H1 (cell line): Measurements from ENCODE around the gene ZNF687. TPM values are rescaled to one million over a fixed set of nuclear protein-coding genes. Genes with fewer than 3 reads are reported as not detected.

Experiments
- CTCF ChIA-PET: fragments of 300-600 bp; sonication (Branson Sonifier 250); formaldehyde crosslinking; loops from one replicate; lab custom pipeline; 2021; ENCODE audit not compliant: partially characterized antibody; lab: Charles Lee
- POLR2A ChIA-PET: fragments of 300-600 bp; sonication (Branson Sonifier 250); formaldehyde crosslinking; loops from one replicate; lab custom pipeline; 2021; ENCODE audit warnings: inconsistent platforms; ENCODE audit not compliant: partially characterized antibody; lab: Charles Lee
- DNase-seq, 2 experiments: peaks; one replicate each; pipeline versions ENCODE4 v3.0.0 to v3.0.0-alpha.2; 2010 to 2022; ENCODE audit warnings: low spot score in 2 of 2, low read depth in 1 of 2, mixed read lengths in 1 of 2
- FAIRE-seq: peaks from 2 replicates; lab custom pipeline; 2011; peaks lifted over from hg19 to GRCh38; lab: Jason Lieb, UNC
- H2AFZ ChIP-seq: 2 replicates; pipeline ENCODE4 v1.8.1; 2012; ENCODE audit warnings: low read length, inconsistent platforms
- H2AK5ac ChIP-seq: 2 replicates; pipeline ENCODE4 v1.6.1; 2013; ENCODE audit warnings: low read depth, low read length
- H2BK120ac ChIP-seq: replicated peaks from 2 replicates; pipeline ENCODE3; 2013; ENCODE audit warnings: low read depth, low read length, inconsistent platforms
- H2BK12ac ChIP-seq: 2 replicates; pipeline ENCODE4 v1.6.1; 2013; ENCODE audit warnings: low read depth, low read length
- H2BK15ac ChIP-seq: 2 replicates; pipeline ENCODE4 v1.6.1; 2013; ENCODE audit warnings: low read length
- H2BK20ac ChIP-seq: 2 replicates; pipeline ENCODE4 v1.6.1; 2013; ENCODE audit warnings: low read length
- H2BK5ac ChIP-seq: 2 replicates; pipeline ENCODE4 v1.6.1; 2013; ENCODE audit warnings: low read depth, low read length
- H3K14ac ChIP-seq: 2 replicates; pipeline ENCODE4 v1.6.1; 2013; ENCODE audit warnings: inconsistent platforms; ENCODE audit not compliant: insufficient read length
- H3K18ac ChIP-seq: 2 replicates; pipeline ENCODE4 v1.6.1; 2013; ENCODE audit warnings: low read length; ENCODE audit errors: extremely low read depth
- H3K23ac ChIP-seq: 2 replicates; pipeline ENCODE4 v1.6.1; 2013; ENCODE audit warnings: inconsistent platforms; ENCODE audit not compliant: insufficient read length
- H3K23me2 ChIP-seq: 2 replicates; pipeline ENCODE4 v1.6.1; 2013; ENCODE audit warnings: low read depth, low read length
- H3K27ac ChIP-seq: 2 replicates; pipeline ENCODE4 v1.6.1; 2011; ENCODE audit warnings: low read depth, low read length, inconsistent platforms
- H3K27me3 ChIP-seq, 4 experiments: replicated peaks in 1 of 4; 1 replicate in 1 of 4; 2 replicates in 3 of 4; pipeline versions ENCODE4 v1.6.1 to v1.8.1; 2011 to 2013; ENCODE audit warnings: low read length in 3 of 4, mild to moderate bottlenecking in 3 of 4, inconsistent platforms in 2 of 4, mixed read lengths in 2 of 4, moderate library complexity in 1 of 4; ENCODE audit not compliant: control insufficient read depth in 3 of 4, insufficient read depth in 3 of 4; ENCODE audit errors: extremely low read depth in 1 of 4
- H3K36me3 ChIP-seq, 4 experiments: 2 replicates each; pipeline versions ENCODE4 v1.6.1 to v1.8.1; 2011 to 2013; ENCODE audit warnings: mild to moderate bottlenecking in 4 of 4, low read length in 3 of 4, moderate library complexity in 2 of 4, control low read depth in 1 of 4, inconsistent platforms in 1 of 4; ENCODE audit not compliant: insufficient read depth in 4 of 4, control insufficient read depth in 2 of 4
- H3K4ac ChIP-seq: replicated peaks from 2 replicates; pipeline ENCODE3; 2013; ENCODE audit warnings: low read length, low read depth, mixed read lengths, inconsistent platforms; ENCODE audit not compliant: insufficient read length
- H3K4me1 ChIP-seq, 4 experiments: replicated peaks in 1 of 4; 1 replicate in 1 of 4; 2 replicates in 3 of 4; pipeline versions ENCODE4 v1.6.1 to v1.8.1; 2011 to 2013; ENCODE audit warnings: low read length in 3 of 4, inconsistent platforms in 2 of 4, mixed read lengths in 1 of 4; ENCODE audit not compliant: insufficient read depth in 4 of 4, control insufficient read depth in 3 of 4
- H3K4me2 ChIP-seq, 2 experiments: 2 replicates each; pipeline versions ENCODE4 v1.6.1 to v1.8.1; 2011 to 2013; ENCODE audit warnings: low read depth in 2 of 2, low read length in 2 of 2, control low read depth in 1 of 2, inconsistent platforms in 1 of 2, mild to moderate bottlenecking in 1 of 2; ENCODE audit not compliant: insufficient read depth in 1 of 2
- H3K4me3 ChIP-seq, 4 experiments: fragments of 200-600, 300-600 bp in 1 of 4; sonication (generic), shearing (Covaris generic), sonication (Bioruptor Twin) in 1 of 4; 2 replicates each; pipeline versions ENCODE4 v1.5.1 to v1.8.1; 2011 to 2016; ENCODE audit warnings: low read length in 4 of 4, low read depth in 3 of 4, control low read depth in 2 of 4, inconsistent platforms in 2 of 4, mild to moderate bottlenecking in 2 of 4, mixed read lengths in 1 of 4, moderate library complexity in 1 of 4; ENCODE audit not compliant: insufficient read depth in 2 of 4; ENCODE audit errors: extremely low read depth in 1 of 4
- H3K56ac ChIP-seq: replicated peaks from 2 replicates; pipeline ENCODE3; 2013; ENCODE audit warnings: low read depth, mild to moderate bottlenecking, mixed read lengths, low read length, inconsistent platforms; ENCODE audit not compliant: insufficient read length
- H3K79me1 ChIP-seq: 2 replicates; pipeline ENCODE4 v1.6.1; 2013; ENCODE audit warnings: low read depth, low read length, control low read depth
- H3K79me2 ChIP-seq, 2 experiments: 2 replicates each; pipeline versions ENCODE4 v1.6.1 to v1.8.1; 2012 to 2013; ENCODE audit warnings: low read length in 2 of 2, mild to moderate bottlenecking in 2 of 2, inconsistent platforms in 1 of 2; ENCODE audit not compliant: insufficient read depth in 2 of 2, control insufficient read depth in 1 of 2
- H3K9ac ChIP-seq, 4 experiments: replicated peaks in 1 of 4; 1 replicate in 1 of 4; 2 replicates in 3 of 4; pipeline versions ENCODE4 v1.6.1 to v1.8.1; 2011 to 2013; ENCODE audit warnings: low read depth in 3 of 4, low read length in 3 of 4, control low read depth in 2 of 4, mild to moderate bottlenecking in 2 of 4, moderate library complexity in 2 of 4, inconsistent platforms in 1 of 4; ENCODE audit errors: extremely low read depth in 1 of 4
- H3K9me3 ChIP-seq, 2 experiments: 2 replicates each; pipeline versions ENCODE4 v1.6.1 to v1.8.1; 2012 to 2013; ENCODE audit warnings: mild to moderate bottlenecking in 2 of 2, moderate library complexity in 2 of 2, control low read depth in 1 of 2, inconsistent platforms in 1 of 2, low read depth in 1 of 2, low read length in 1 of 2, mixed read lengths in 1 of 2; ENCODE audit not compliant: insufficient read depth in 2 of 2
- H4K20me1 ChIP-seq, 2 experiments: replicated peaks in 1 of 2; 2 replicates each; pipeline versions ENCODE3 to v1.8.1; 2011 to 2013; ENCODE audit warnings: inconsistent platforms in 2 of 2, low read length in 2 of 2, mild to moderate bottlenecking in 1 of 2; ENCODE audit not compliant: insufficient read depth in 2 of 2, control insufficient read depth in 1 of 2
- H4K5ac ChIP-seq: 2 replicates; pipeline ENCODE4 v1.6.1; 2013; ENCODE audit warnings: low read length, low read depth, mixed read lengths, inconsistent platforms; ENCODE audit not compliant: insufficient read length
- H4K8ac ChIP-seq: 2 replicates; pipeline ENCODE4 v1.8.0; 2013; ENCODE audit warnings: mild to moderate bottlenecking, moderate library complexity, low read length, inconsistent platforms; ENCODE audit not compliant: insufficient read depth; ENCODE audit errors: extremely low read depth
- H4K91ac ChIP-seq: replicated peaks from 2 replicates; pipeline ENCODE3; 2013; ENCODE audit warnings: low read length, mixed read lengths, inconsistent platforms; ENCODE audit not compliant: insufficient read length
- ASH2L ChIP-seq: fragments of 200-600, 300-600 bp; sonication (generic); IDR thresholded peaks from one replicate; pipeline ENCODE4 v1.7.1; 2017; ENCODE audit warnings: low read length
- CREB1 ChIP-seq: IDR thresholded peaks from 2 replicates; pipeline ENCODE4 v1.6.1; 2012; ENCODE audit warnings: inconsistent platforms
- EP300 ChIP-seq, 2 experiments: IDR thresholded peaks; 1 replicate in 1 of 2; 2 replicates in 1 of 2; pipeline ENCODE4 v1.6.1; 2011 to 2012; ENCODE audit warnings: low read depth in 2 of 2, low read length in 2 of 2, mild to moderate bottlenecking in 2 of 2, borderline replicate concordance in 1 of 2, inconsistent platforms in 1 of 2, moderate library complexity in 1 of 2
- NRF1 ChIP-seq: IDR thresholded peaks from 2 replicates; pipeline ENCODE4 v1.6.1; 2011; ENCODE audit warnings: mild to moderate bottlenecking, low read depth, low read length, improper control_type of control experiment
- SIN3A ChIP-seq, 2 experiments: IDR thresholded peaks in 1 of 2; conservative IDR thresholded peaks in 1 of 2; 2 replicates each; pipeline ENCODE4 v1.6.1; 2011 to 2012; ENCODE audit warnings: low read length in 2 of 2, improper control_type of control experiment in 1 of 2, low read depth in 1 of 2, mild to moderate bottlenecking in 1 of 2
- SIX5 ChIP-seq: IDR thresholded peaks from 2 replicates; pipeline ENCODE4 v1.6.1; 2011; ENCODE audit warnings: mild to moderate bottlenecking, low read depth, low read length
- SP1 ChIP-seq: IDR thresholded peaks from 2 replicates; pipeline ENCODE4 v1.6.1; 2011; ENCODE audit warnings: low read depth, low read length
- SRF ChIP-seq: IDR thresholded peaks from 2 replicates; pipeline ENCODE4 v1.6.1; 2011; ENCODE audit warnings: mild to moderate bottlenecking, low read depth, low read length, moderate library complexity
- TAF7 ChIP-seq: optimal IDR thresholded peaks from 2 replicates; pipeline ENCODE3; 2011; ENCODE audit warnings: low read depth, mild to moderate bottlenecking, inconsistent platforms, low read length, moderate library complexity, borderline replicate concordance
- TBP ChIP-seq: IDR thresholded peaks from 2 replicates; pipeline ENCODE4 v1.6.1; 2011; ENCODE audit warnings: low read depth, low read length, improper control_type of control experiment
- YY1 ChIP-seq: IDR thresholded peaks from 2 replicates; pipeline ENCODE4 v1.6.1; 2011; ENCODE audit warnings: low read depth, mild to moderate bottlenecking, low read length
- WGBS, 2 experiments: shearing (Covaris generic) in 1 of 2; methylation state at CpG; one replicate each; pipeline versions ENCODE4 v1.1.6 to v1.1.7; 2013 to 2015; ENCODE audit warnings: low lambda C conversion rate in 2 of 2, mixed read lengths in 2 of 2, inconsistent platforms in 1 of 2, low coverage in 1 of 2, missing lambda C conversion rate in 1 of 2; ENCODE audit not compliant: insufficient replicate concordance in 2 of 2, insufficient coverage in 1 of 2, insufficient read length in 1 of 2; ENCODE audit errors: extremely low coverage in 1 of 2, missing lambda C conversion rate in 1 of 2; 5-methylcytosine and 5-hydroxymethylcytosine counted together
- polyA plus RNA-seq, 7 experiments: library from polyadenylated mRNA; depleted of rRNA in 3 of 7; stranded (reverse) in 5 of 7; unstranded in 2 of 7; fragments of >200 nt in 5 of 7; fragments of 200-250 nt in 2 of 7; gene quantifications; 1 replicate in 5 of 7; 2 replicates in 1 of 7; 4 replicates in 1 of 7; pipeline versions ENCODE4 v1.2.1 to v1.2.3, GENCODE V29; 2011 to 2013; ENCODE audit warnings: missing spikeins in 2 of 7, mixed read lengths in 2 of 7
- total RNA-seq: library from RNA; stranded (reverse); fragmentation: NEBNext Ultra II Directional; extraction: Animal tissue kit (Norgen Biotek cat#: 25700); gene quantifications from 2 replicates; pipeline ENCODE4 v1.2.1, GENCODE V29; 2021
- TF ChIP-seq, protein P1 (sequence below): IDR thresholded peaks from 2 replicates; pipeline ENCODE4 v1.6.1; 2012; ENCODE audit warnings: low read length, inconsistent platforms

ZNF687 gene
- total and polyA plus RNA-seq, 2 of the 8 experiments (the other 6 are each of a cell fraction or from before 2014, with no cell fraction given) = 45.9 to 69.9 TPM

DNA sequence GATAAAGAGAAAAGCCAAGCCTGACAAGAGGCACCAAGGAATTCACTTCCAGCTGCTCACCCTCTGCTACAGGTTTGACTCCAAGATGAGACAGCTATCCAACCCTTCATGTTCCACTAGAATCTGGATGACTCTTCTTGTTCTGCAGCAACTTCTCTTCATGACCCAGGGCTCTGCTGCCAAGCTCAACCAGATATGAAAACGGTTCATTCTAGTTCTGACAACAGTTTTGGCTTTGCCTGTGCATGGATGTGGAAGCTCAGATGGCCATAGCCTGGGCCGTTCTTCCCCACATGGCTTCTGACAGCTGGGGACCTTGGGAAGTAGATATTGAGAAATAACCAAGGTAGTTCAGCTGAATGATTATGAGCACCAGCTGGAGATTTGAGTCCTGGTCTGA, 31.4 kb downstream of the ZNF687 start:
- H3K4me3 ChIP-seq = no peak overlapping the region
- no peak overlapping the region for H3K18ac ChIP-seq
- no peak overlapping the region for H2BK5ac ChIP-seq
- H3K14ac ChIP-seq = no peak overlapping the region
- H3K23ac ChIP-seq = no peak overlapping the region
- H4K5ac ChIP-seq = no peak overlapping the region
- H3K4me2 ChIP-seq = no peak overlapping the region
- H2AFZ ChIP-seq = no peak overlapping the region
- H2BK15ac ChIP-seq = no peak overlapping the region
- no peak overlapping the region for H3K27ac ChIP-seq
- H3K27me3 ChIP-seq = no peaks in the 10 kb centered on the region
- H4K20me1 ChIP-seq = peaks cover 0 to 3% of the 10 kb centered on the region in 2 experiments
- DNase-seq = no peak
- POLR2A ChIA-PET = interaction anchor here (1.0 to 3.8 kb wide), 4 partner anchors 11 to 86 kb away, joined by 3 to 20 read pairs (median 10); partner anchors contain the start of genes PI4KB and PSMB4
- H4K91ac ChIP-seq = no peak overlapping the region
- H3K79me2 ChIP-seq = no peaks in the 10 kb centered on the region
- H3K9me3 ChIP-seq = no peaks in the 10 kb centered on the region
- H3K79me1 ChIP-seq = no peaks in the 10 kb centered on the region
- 98% methylated on average over 2 of the region's 2 CpGs; no CpG with 5 or more reads in 1 of the 2 experiments for WGBS, 2 experiments
- H3K56ac ChIP-seq = no peak overlapping the region
- CTCF ChIA-PET = interaction anchor here (0.5 to 11.6 kb wide), 4 partner anchors 10 to 281 kb away, joined by 3 to 129 read pairs (median 45); no protein-coding TSS in a partner anchor
- no peak overlapping the region for H3K9ac ChIP-seq
- no peak overlapping the region for H2AK5ac ChIP-seq
- no peak overlapping the region for H2BK120ac ChIP-seq
- H3K23me2 ChIP-seq = no peaks in the 10 kb centered on the region
- no peak overlapping the region for H2BK12ac ChIP-seq
- TF ChIP-seq TAF7 (no peak), YY1 (no peak), SP1 (no peak), CREB1 (no peak), ASH2L (no peak), TBP (no peak), SIN3A (conservative IDR thresholded peaks at IDR 0.05 in 1 of 2, IDR thresholded peaks at IDR 0.05 in 1 of 2; ENCODE audit: low read depth in 1 of 2, low read length in 2 of 2) (no peak), SIX5 (no peak), NRF1 (no peak), EP300 (IDR thresholded peaks at IDR 0.05; ENCODE audit: borderline replicate concordance in 1 of 2, low read depth in 2 of 2, low read length in 2 of 2) (no peak), SRF (no peak)
- TF ChIP-seq, protein P1, sequence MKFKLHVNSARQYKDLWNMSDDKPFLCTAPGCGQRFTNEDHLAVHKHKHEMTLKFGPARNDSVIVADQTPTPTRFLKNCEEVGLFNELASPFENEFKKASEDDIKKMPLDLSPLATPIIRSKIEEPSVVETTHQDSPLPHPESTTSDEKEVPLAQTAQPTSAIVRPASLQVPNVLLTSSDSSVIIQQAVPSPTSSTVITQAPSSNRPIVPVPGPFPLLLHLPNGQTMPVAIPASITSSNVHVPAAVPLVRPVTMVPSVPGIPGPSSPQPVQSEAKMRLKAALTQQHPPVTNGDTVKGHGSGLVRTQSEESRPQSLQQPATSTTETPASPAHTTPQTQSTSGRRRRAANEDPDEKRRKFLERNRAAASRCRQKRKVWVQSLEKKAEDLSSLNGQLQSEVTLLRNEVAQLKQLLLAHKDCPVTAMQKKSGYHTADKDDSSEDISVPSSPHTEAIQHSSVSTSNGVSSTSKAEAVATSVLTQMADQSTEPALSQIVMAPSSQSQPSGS = no peak
- no peak for FAIRE-seq
- no peak overlapping the region for H2BK20ac ChIP-seq
- peaks cover 0 to 15% (median 8%) of the 10 kb centered on the region in 4 experiments; a peak in 4 of 8 replicates for H3K36me3 ChIP-seq
- 0 out of 7 replicates have a peak, but pooled peaks cover 0 to 3% (median 0%) of the 10 kb centered on the region in 4 experiments for H3K4me1 ChIP-seq
- H4K8ac ChIP-seq = no peak overlapping the region
- no peak overlapping the region for H3K4ac ChIP-seq
